Activated CD4-positive, alpha-beta T cell treated with anti-CD3 and anti-CD28 coated beads for 4 hours (primary cell): ENCODE results near the gene ZIC5.

Experiments
- DNase-seq, 2 donors: peaks; one replicate each; pipeline ENCODE4 v3.0.0-alpha.2; 2020

Gene ZIC5

GRCh38 chr13:99930925-99931324 lies 40.6 kb downstream of the ZIC5 start:
- DNase-seq = no peak

- DNase-seq = no peak
Measured at GRCh38 chr13:99929866-99930265, 41.7 kb downstream of the ZIC5 start.

GRCh38 chr13:99926014-99926731 lies 45.4 kb downstream of the ZIC5 start:
- no peak for DNase-seq

GRCh38 chr13:99923877-99924582 lies 47.5 kb downstream of the ZIC5 start:
- no peak for DNase-seq

GRCh38 chr13:99922631-99923404 lies 48.7 kb downstream of the ZIC5 start:
- no peak for DNase-seq

GRCh38 chr13:99919132-99919531 lies 52.4 kb downstream of the ZIC5 start:
- no peak for DNase-seq

- peak; percentile 9 to 15 for DNase-seq
Measured at GRCh38 chr13:99916366-99917103, 55.0 kb downstream of the ZIC5 start.

GRCh38 chr13:99913167-99913566 lies 58.4 kb downstream of the ZIC5 start:
- no peak for DNase-seq
